ENCODE data around the gene ADISSP. TPM values are rescaled to one million over a fixed set of nuclear protein-coding genes. Genes with fewer than 3 reads are reported as not detected.

ADISSP gene
- total RNA-seq, 1 donor = 26.8 TPM

DNA sequence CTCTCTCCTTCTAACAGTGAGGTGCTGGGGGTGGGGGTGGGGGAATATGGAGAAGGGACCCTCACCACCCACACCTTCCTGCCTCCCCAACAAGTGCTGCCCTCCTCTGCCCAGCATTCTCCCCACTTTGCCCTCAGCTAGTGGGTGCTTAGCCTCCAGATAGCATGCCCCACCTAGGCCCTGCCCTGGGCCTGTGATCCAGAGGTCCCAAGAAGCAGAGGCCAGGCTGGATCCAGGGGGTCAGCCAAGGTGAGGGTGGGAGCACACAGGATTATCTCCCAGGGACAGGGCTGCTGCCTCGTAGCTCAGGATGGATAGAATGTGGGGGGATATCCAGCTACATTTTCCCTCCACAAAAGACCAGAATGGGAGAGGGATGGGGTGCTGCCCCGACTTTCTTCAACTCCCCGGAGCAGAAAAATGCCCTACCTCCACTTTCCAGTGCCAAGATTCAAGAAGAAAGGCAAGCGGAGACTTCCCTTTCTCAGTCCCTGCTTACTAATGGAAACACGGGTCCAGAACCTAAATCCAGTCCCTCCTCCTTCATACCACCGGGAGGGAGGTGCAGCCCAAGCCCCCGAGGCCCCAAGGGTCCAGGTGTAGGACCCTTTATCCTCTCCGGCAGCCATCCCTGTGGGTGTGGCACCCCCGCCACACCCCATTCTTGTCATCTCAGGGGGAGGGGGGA, 987 bp downstream of the ADISSP start:
- TF ChIP-seq, protein P1, sequence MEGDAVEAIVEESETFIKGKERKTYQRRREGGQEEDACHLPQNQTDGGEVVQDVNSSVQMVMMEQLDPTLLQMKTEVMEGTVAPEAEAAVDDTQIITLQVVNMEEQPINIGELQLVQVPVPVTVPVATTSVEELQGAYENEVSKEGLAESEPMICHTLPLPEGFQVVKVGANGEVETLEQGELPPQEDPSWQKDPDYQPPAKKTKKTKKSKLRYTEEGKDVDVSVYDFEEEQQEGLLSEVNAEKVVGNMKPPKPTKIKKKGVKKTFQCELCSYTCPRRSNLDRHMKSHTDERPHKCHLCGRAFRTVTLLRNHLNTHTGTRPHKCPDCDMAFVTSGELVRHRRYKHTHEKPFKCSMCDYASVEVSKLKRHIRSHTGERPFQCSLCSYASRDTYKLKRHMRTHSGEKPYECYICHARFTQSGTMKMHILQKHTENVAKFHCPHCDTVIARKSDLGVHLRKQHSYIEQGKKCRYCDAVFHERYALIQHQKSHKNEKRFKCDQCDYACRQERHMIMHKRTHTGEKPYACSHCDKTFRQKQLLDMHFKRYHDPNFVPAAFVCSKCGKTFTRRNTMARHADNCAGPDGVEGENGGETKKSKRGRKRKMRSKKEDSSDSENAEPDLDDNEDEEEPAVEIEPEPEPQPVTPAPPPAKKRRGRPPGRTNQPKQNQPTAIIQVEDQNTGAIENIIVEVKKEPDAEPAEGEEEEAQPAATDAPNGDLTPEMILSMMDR (IDR thresholded peaks at IDR 0.05; ENCODE audit: insufficient read depth, low read depth, low read length) = no peak
- DNase-seq (ENCODE audit: low read depth) = no peak
- H3K4me3 ChIP-seq (ENCODE audit: low read depth, low read length) = peak overlapping the region; percentile 73

DNA sequence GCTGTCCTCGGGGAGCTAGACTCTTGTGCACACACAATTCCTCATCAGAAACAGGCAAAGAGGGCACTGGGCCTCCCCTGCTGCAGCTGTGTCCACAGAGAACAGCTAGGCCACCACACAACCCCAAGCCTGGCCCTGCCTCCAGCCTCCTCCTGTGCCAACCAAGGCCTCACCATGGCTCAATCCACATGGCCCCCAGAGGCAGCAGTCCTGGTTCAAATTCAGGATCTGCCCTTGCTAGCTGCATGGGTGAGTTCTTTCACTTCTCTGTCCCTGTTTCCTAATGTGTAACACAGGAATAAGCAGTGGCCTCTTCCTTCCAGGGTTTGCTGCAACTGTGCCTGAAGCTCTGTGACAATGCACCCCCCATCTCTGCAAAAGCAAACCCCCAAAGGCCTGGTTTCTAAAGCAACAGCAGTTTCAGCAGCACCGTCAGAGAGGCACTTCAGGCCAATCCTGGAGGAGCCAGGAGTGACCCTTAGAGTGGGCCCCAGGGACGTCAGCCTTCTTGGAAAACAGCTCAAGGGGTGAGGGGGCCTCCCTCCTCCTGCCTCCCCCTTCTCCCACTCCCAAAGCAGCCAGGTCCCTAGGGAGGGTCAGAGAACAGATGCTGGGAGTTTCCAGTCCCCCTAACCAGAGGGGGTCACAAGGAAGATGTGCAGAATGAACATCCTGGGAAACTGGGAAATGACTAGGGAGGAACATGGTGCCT, 2.2 kb downstream of the ADISSP start:
- no peak overlapping the region for H3K4me3 ChIP-seq (ENCODE audit: low read depth, low read length)
- DNase-seq (ENCODE audit: low read depth) = no peak
- TF ChIP-seq, protein P1 (IDR thresholded peaks at IDR 0.05; ENCODE audit: insufficient read depth, low read depth, low read length) = no peak

DNA sequence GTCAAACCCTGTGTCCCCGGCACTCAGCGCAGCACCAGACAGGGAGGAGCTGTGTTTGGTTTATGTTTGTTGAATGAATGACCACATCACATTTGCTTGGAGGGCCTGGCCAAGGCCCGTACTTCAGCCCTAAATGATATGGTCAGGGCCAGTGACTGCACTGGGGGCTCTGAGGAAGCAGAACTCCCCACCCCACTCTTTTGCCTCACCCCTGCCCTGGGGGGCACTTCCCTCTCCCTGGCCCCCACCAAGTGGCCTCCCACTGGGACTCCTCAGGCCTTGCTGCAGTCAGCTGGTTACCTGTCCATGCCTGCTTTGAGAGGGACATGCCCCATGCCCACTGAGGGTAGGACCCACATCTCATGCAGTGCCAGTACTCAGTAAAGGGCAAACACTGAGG, 2.9 kb downstream of the ADISSP start:
- no peak overlapping the region for H3K4me3 ChIP-seq (ENCODE audit: low read depth, low read length)
- DNase-seq (ENCODE audit: low read depth) = no peak
- TF ChIP-seq, protein P1 (IDR thresholded peaks at IDR 0.05; ENCODE audit: insufficient read depth, low read depth, low read length) = no peak

DNA sequence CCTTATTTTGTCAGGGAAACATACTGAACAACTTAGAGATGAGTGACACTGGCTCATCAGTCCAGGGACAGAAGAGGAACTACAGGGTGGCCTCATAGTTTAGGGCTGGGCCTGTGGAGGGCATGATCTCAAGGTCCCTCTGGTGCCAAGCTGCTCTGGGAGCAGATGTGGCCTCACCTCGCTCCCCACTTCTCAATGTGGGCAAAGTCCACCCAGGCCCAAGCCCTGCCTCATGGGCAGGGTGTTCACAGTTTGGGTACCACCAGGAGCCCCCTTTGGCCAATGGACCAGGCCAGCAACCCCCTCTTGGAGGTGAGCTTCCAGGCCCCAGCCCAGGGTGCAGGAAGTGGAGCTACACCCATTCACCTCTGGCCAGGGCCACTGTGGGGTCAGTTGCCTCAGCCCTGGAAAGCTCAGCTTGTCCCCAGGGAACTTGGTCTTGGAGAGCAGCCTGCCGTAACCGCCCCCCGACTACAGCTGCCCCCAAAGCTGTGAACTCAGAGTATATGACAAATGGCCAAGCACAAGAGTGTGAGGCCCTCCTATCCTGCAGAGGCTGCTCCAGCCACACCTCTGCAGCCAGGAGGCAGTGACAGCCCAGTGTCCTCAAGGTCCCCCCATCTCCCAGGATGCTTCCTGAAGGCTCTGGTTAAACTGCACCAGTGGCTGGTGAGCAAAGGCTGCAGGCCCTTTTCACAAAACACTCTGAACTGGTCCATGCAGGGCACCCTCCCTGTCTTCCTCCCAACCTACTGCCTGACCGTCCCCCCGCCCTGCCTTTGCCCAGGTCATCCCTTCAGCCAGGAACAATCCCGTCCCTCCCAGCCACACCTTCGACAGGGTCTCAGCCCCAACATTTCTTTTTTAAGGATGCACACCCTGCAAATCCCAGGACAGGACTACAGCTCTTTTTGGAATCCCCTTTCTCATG, 3.6 kb downstream of the ADISSP start:
- no peak for DNase-seq (ENCODE audit: low read depth)
- H3K4me3 ChIP-seq (ENCODE audit: low read depth, low read length) = no peak overlapping the region
- TF ChIP-seq, protein P1 (IDR thresholded peaks at IDR 0.05; ENCODE audit: insufficient read depth, low read depth, low read length) = no peak

DNA sequence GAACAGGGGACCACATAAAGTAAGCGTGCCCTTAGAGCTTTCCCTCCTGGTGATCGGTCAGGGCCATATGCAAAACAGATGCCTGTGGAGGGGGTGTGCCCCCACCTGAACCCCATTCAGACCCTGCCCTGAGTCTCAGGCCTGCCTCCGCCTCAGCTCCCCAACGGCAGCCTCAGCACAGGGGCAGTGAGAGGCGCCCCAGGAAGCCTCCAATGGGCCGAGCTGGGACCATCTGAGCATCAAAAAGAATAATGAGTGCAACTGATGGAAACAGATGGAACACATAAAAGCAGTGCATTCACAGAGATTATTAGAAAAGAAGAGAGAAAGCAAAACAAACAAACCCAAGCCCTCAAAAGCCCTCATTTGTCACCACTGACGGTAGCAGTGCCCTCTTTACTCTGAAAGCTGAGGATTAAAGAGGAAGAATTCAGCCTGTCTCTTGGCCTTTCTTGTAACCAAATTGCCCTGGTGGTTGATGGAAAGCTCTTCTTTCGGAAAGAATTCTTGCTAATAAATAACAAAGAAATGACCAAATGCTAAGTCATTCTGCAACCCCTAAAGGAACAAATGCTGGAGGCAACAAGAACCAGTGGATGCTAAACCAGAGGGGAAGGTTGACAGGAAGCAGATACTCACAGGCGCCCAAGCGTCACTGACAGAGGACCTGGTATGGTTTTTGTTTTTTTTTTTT, 6.8 kb downstream of the ADISSP start:
- no peak overlapping the region for H3K4me3 ChIP-seq (ENCODE audit: low read depth, low read length)
- TF ChIP-seq, protein P1 (IDR thresholded peaks at IDR 0.05; ENCODE audit: insufficient read depth, low read depth, low read length) = no peak
- peak; percentile 67 for DNase-seq (ENCODE audit: low read depth)

DNA sequence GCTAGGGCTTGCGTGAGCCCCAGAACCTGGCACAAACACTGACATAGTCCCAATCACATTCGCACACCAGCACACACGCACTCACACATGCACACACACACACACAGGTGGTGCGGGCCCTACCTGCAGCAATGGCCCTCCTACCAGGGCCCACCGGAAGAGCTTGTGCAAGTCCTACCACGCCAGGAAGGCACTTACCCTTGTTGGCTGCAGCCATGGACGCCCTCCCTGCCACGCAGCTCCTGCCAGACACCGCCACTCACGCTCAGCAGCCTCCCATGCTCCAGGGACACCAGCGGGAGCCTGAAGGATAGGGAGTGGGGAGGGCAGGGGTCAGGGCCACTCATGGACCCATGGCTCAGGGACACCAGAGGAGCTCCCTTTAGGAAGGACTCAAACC, 7.7 kb downstream of the ADISSP start:
- no peak for DNase-seq (ENCODE audit: low read depth)
- no peak overlapping the region for H3K4me3 ChIP-seq (ENCODE audit: low read depth, low read length)
- TF ChIP-seq, protein P1 (IDR thresholded peaks at IDR 0.05; ENCODE audit: insufficient read depth, low read depth, low read length) = no peak
